H1 (cell line): ENCODE measurements around the gene COX19. TPM values are rescaled to one million over a fixed set of nuclear protein-coding genes. Genes with fewer than 3 reads are reported as not detected.

Experiments used
- CTCF ChIA-PET: fragments of 300-600 bp; sonication (Branson Sonifier 250); formaldehyde crosslinking; loops from one replicate; lab custom pipeline; 2021; ENCODE audit not compliant: partially characterized antibody; lab: Charles Lee
- POLR2A ChIA-PET: fragments of 300-600 bp; sonication (Branson Sonifier 250); formaldehyde crosslinking; loops from one replicate; lab custom pipeline; 2021; ENCODE audit warnings: inconsistent platforms; ENCODE audit not compliant: partially characterized antibody; lab: Charles Lee
- DNase-seq, 2 experiments: peaks; one replicate each; pipeline versions ENCODE4 v3.0.0 to v3.0.0-alpha.2; 2010 to 2022; ENCODE audit warnings: low spot score in 2 of 2, low read depth in 1 of 2, mixed read lengths in 1 of 2
- FAIRE-seq: peaks from 2 replicates; lab custom pipeline; 2011; peaks lifted over from hg19 to GRCh38; lab: Jason Lieb, UNC
- H2AFZ ChIP-seq: 2 replicates; pipeline ENCODE4 v1.8.1; 2012; ENCODE audit warnings: low read length, inconsistent platforms
- H2AK5ac ChIP-seq: 2 replicates; pipeline ENCODE4 v1.6.1; 2013; ENCODE audit warnings: low read depth, low read length
- H2BK120ac ChIP-seq: replicated peaks from 2 replicates; pipeline ENCODE3; 2013; ENCODE audit warnings: low read depth, low read length, inconsistent platforms
- H2BK12ac ChIP-seq: 2 replicates; pipeline ENCODE4 v1.6.1; 2013; ENCODE audit warnings: low read depth, low read length
- H2BK15ac ChIP-seq: 2 replicates; pipeline ENCODE4 v1.6.1; 2013; ENCODE audit warnings: low read length
- H2BK20ac ChIP-seq: 2 replicates; pipeline ENCODE4 v1.6.1; 2013; ENCODE audit warnings: low read length
- H2BK5ac ChIP-seq: 2 replicates; pipeline ENCODE4 v1.6.1; 2013; ENCODE audit warnings: low read depth, low read length
- H3K14ac ChIP-seq: 2 replicates; pipeline ENCODE4 v1.6.1; 2013; ENCODE audit warnings: inconsistent platforms; ENCODE audit not compliant: insufficient read length
- H3K18ac ChIP-seq: 2 replicates; pipeline ENCODE4 v1.6.1; 2013; ENCODE audit warnings: low read length; ENCODE audit errors: extremely low read depth
- H3K23ac ChIP-seq: 2 replicates; pipeline ENCODE4 v1.6.1; 2013; ENCODE audit warnings: inconsistent platforms; ENCODE audit not compliant: insufficient read length
- H3K23me2 ChIP-seq: 2 replicates; pipeline ENCODE4 v1.6.1; 2013; ENCODE audit warnings: low read depth, low read length
- H3K27ac ChIP-seq: 2 replicates; pipeline ENCODE4 v1.6.1; 2011; ENCODE audit warnings: low read depth, low read length, inconsistent platforms
- H3K27me3 ChIP-seq, 4 experiments: replicated peaks in 1 of 4; 1 replicate in 1 of 4; 2 replicates in 3 of 4; pipeline versions ENCODE4 v1.6.1 to v1.8.1; 2011 to 2013; ENCODE audit warnings: low read length in 3 of 4, mild to moderate bottlenecking in 3 of 4, inconsistent platforms in 2 of 4, mixed read lengths in 2 of 4, moderate library complexity in 1 of 4; ENCODE audit not compliant: control insufficient read depth in 3 of 4, insufficient read depth in 3 of 4; ENCODE audit errors: extremely low read depth in 1 of 4
- H3K36me3 ChIP-seq, 4 experiments: 2 replicates each; pipeline versions ENCODE4 v1.6.1 to v1.8.1; 2011 to 2013; ENCODE audit warnings: mild to moderate bottlenecking in 4 of 4, low read length in 3 of 4, moderate library complexity in 2 of 4, control low read depth in 1 of 4, inconsistent platforms in 1 of 4; ENCODE audit not compliant: insufficient read depth in 4 of 4, control insufficient read depth in 2 of 4
- H3K4ac ChIP-seq: replicated peaks from 2 replicates; pipeline ENCODE3; 2013; ENCODE audit warnings: low read length, low read depth, mixed read lengths, inconsistent platforms; ENCODE audit not compliant: insufficient read length
- H3K4me1 ChIP-seq, 4 experiments: replicated peaks in 1 of 4; 1 replicate in 1 of 4; 2 replicates in 3 of 4; pipeline versions ENCODE4 v1.6.1 to v1.8.1; 2011 to 2013; ENCODE audit warnings: low read length in 3 of 4, inconsistent platforms in 2 of 4, mixed read lengths in 1 of 4; ENCODE audit not compliant: insufficient read depth in 4 of 4, control insufficient read depth in 3 of 4
- H3K4me2 ChIP-seq, 2 experiments: 2 replicates each; pipeline versions ENCODE4 v1.6.1 to v1.8.1; 2011 to 2013; ENCODE audit warnings: low read depth in 2 of 2, low read length in 2 of 2, control low read depth in 1 of 2, inconsistent platforms in 1 of 2, mild to moderate bottlenecking in 1 of 2; ENCODE audit not compliant: insufficient read depth in 1 of 2
- H3K4me3 ChIP-seq, 4 experiments: fragments of 200-600, 300-600 bp in 1 of 4; sonication (generic), shearing (Covaris generic), sonication (Bioruptor Twin) in 1 of 4; 2 replicates each; pipeline versions ENCODE4 v1.5.1 to v1.8.1; 2011 to 2016; ENCODE audit warnings: low read length in 4 of 4, low read depth in 3 of 4, control low read depth in 2 of 4, inconsistent platforms in 2 of 4, mild to moderate bottlenecking in 2 of 4, mixed read lengths in 1 of 4, moderate library complexity in 1 of 4; ENCODE audit not compliant: insufficient read depth in 2 of 4; ENCODE audit errors: extremely low read depth in 1 of 4
- H3K56ac ChIP-seq: replicated peaks from 2 replicates; pipeline ENCODE3; 2013; ENCODE audit warnings: low read depth, mild to moderate bottlenecking, mixed read lengths, low read length, inconsistent platforms; ENCODE audit not compliant: insufficient read length
- H3K79me1 ChIP-seq: 2 replicates; pipeline ENCODE4 v1.6.1; 2013; ENCODE audit warnings: low read depth, low read length, control low read depth
- H3K79me2 ChIP-seq, 2 experiments: 2 replicates each; pipeline versions ENCODE4 v1.6.1 to v1.8.1; 2012 to 2013; ENCODE audit warnings: low read length in 2 of 2, mild to moderate bottlenecking in 2 of 2, inconsistent platforms in 1 of 2; ENCODE audit not compliant: insufficient read depth in 2 of 2, control insufficient read depth in 1 of 2
- H3K9ac ChIP-seq, 4 experiments: replicated peaks in 1 of 4; 1 replicate in 1 of 4; 2 replicates in 3 of 4; pipeline versions ENCODE4 v1.6.1 to v1.8.1; 2011 to 2013; ENCODE audit warnings: low read depth in 3 of 4, low read length in 3 of 4, control low read depth in 2 of 4, mild to moderate bottlenecking in 2 of 4, moderate library complexity in 2 of 4, inconsistent platforms in 1 of 4; ENCODE audit errors: extremely low read depth in 1 of 4
- H3K9me3 ChIP-seq, 2 experiments: 2 replicates each; pipeline versions ENCODE4 v1.6.1 to v1.8.1; 2012 to 2013; ENCODE audit warnings: mild to moderate bottlenecking in 2 of 2, moderate library complexity in 2 of 2, control low read depth in 1 of 2, inconsistent platforms in 1 of 2, low read depth in 1 of 2, low read length in 1 of 2, mixed read lengths in 1 of 2; ENCODE audit not compliant: insufficient read depth in 2 of 2
- H4K20me1 ChIP-seq, 2 experiments: replicated peaks in 1 of 2; 2 replicates each; pipeline versions ENCODE3 to v1.8.1; 2011 to 2013; ENCODE audit warnings: inconsistent platforms in 2 of 2, low read length in 2 of 2, mild to moderate bottlenecking in 1 of 2; ENCODE audit not compliant: insufficient read depth in 2 of 2, control insufficient read depth in 1 of 2
- H4K5ac ChIP-seq: 2 replicates; pipeline ENCODE4 v1.6.1; 2013; ENCODE audit warnings: low read length, low read depth, mixed read lengths, inconsistent platforms; ENCODE audit not compliant: insufficient read length
- H4K8ac ChIP-seq: 2 replicates; pipeline ENCODE4 v1.8.0; 2013; ENCODE audit warnings: mild to moderate bottlenecking, moderate library complexity, low read length, inconsistent platforms; ENCODE audit not compliant: insufficient read depth; ENCODE audit errors: extremely low read depth
- H4K91ac ChIP-seq: replicated peaks from 2 replicates; pipeline ENCODE3; 2013; ENCODE audit warnings: low read length, mixed read lengths, inconsistent platforms; ENCODE audit not compliant: insufficient read length
- ATF2 ChIP-seq: IDR thresholded peaks from 2 replicates; pipeline ENCODE4 v1.6.1; 2012; ENCODE audit warnings: low read length, inconsistent platforms
- TAF1 ChIP-seq: IDR thresholded peaks from 2 replicates; pipeline ENCODE4 v1.6.1; 2011; ENCODE audit warnings: mild to moderate bottlenecking, low read depth, low read length
- ZNF274 ChIP-seq: IDR thresholded peaks from 2 replicates; pipeline ENCODE4 v1.7.0; 2012; ENCODE audit warnings: low read length, borderline replicate concordance; ENCODE audit errors: extremely low read depth
- WGBS, 2 experiments: shearing (Covaris generic) in 1 of 2; methylation state at CpG; one replicate each; pipeline versions ENCODE4 v1.1.6 to v1.1.7; 2013 to 2015; ENCODE audit warnings: low lambda C conversion rate in 2 of 2, mixed read lengths in 2 of 2, inconsistent platforms in 1 of 2, low coverage in 1 of 2, missing lambda C conversion rate in 1 of 2; ENCODE audit not compliant: insufficient replicate concordance in 2 of 2, insufficient coverage in 1 of 2, insufficient read length in 1 of 2; ENCODE audit errors: extremely low coverage in 1 of 2, missing lambda C conversion rate in 1 of 2; 5-methylcytosine and 5-hydroxymethylcytosine counted together
- polyA plus RNA-seq, 7 experiments: library from polyadenylated mRNA; depleted of rRNA in 3 of 7; stranded (reverse) in 5 of 7; unstranded in 2 of 7; fragments of >200 nt in 5 of 7; fragments of 200-250 nt in 2 of 7; gene quantifications; 1 replicate in 5 of 7; 2 replicates in 1 of 7; 4 replicates in 1 of 7; pipeline versions ENCODE4 v1.2.1 to v1.2.3, GENCODE V29; 2011 to 2013; ENCODE audit warnings: missing spikeins in 2 of 7, mixed read lengths in 2 of 7
- total RNA-seq: library from RNA; stranded (reverse); fragmentation: NEBNext Ultra II Directional; extraction: Animal tissue kit (Norgen Biotek cat#: 25700); gene quantifications from 2 replicates; pipeline ENCODE4 v1.2.1, GENCODE V29; 2021

The COX19 gene
- total and polyA plus RNA-seq, 2 of the 8 experiments (the other 6 are each of a cell fraction or from before 2014, with no cell fraction given), result 3.9 to 7.9 TPM

GRCh38 chr7:1012004-1012715, 36.8 kb upstream of the COX19 start:
- H3K9me3 ChIP-seq, result peaks cover 0 to 8% of the 10 kb centered on the region in 2 experiments; a peak in 1 of 4 replicates
- TF ChIP-seq ATF2, result no peak
- TF ChIP-seq TAF1, result no peak
- no peak for TF ChIP-seq ZNF274
- no peak overlapping the region for H4K5ac ChIP-seq
- H3K14ac ChIP-seq, result no peak overlapping the region
- H3K4me1 ChIP-seq, result no peaks in the 10 kb centered on the region
- peaks cover 0 to 3% of the 10 kb centered on the region in 2 experiments; a peak in 1 of 4 replicates for H3K79me2 ChIP-seq
- H3K4me2 ChIP-seq, result no peak overlapping the region
- 94% methylated on average over 29 of the region's 32 CpGs; no CpG with 5 or more reads in 1 of the 2 experiments for WGBS, 2 experiments
- H2BK120ac ChIP-seq, result no peak overlapping the region
- no peak overlapping the region for H2AFZ ChIP-seq
- H3K4me3 ChIP-seq, result no peak overlapping the region
- H3K23me2 ChIP-seq, result peaks cover 8% of the 10 kb centered on the region; the same call in 1 of the 2 replicates
- no peak overlapping the region for H3K18ac ChIP-seq
- no peak overlapping the region for H2BK5ac ChIP-seq
- no peak overlapping the region for H3K27ac ChIP-seq
- no peak overlapping the region for H2BK15ac ChIP-seq
- ChIA-PET CTCF (interaction anchor here (0.6 to 2.0 kb wide), 7 partner anchors 12 to 394 kb away, joined by 3 to 5 read pairs (median 3); partner anchors contain the start of gene GPR146), POLR2A (no interaction called here)
- DNase-seq (no peak), FAIRE-seq (no peak)
- H3K79me1 ChIP-seq, result peaks cover 7% of the 10 kb centered on the region
- H3K9ac ChIP-seq, result no peak overlapping the region; a peak in 1 of 7 replicates
- H3K4ac ChIP-seq, result no peak overlapping the region
- no peak overlapping the region for H2BK20ac ChIP-seq
- no peak overlapping the region for H2AK5ac ChIP-seq
- no peak overlapping the region for H3K23ac ChIP-seq
- H4K8ac ChIP-seq, result peak overlapping the region; percentile 57; the same call in 1 of the 2 replicates
- H4K20me1 ChIP-seq, result peaks cover 3 to 11% of the 10 kb centered on the region in 2 experiments
- no peak overlapping the region for H3K56ac ChIP-seq
- H3K36me3 ChIP-seq, result peaks cover 0 to 8% (median 0%) of the 10 kb centered on the region in 4 experiments; a peak in 3 of 8 replicates
- no peak overlapping the region for H4K91ac ChIP-seq
- H3K27me3 ChIP-seq, result no peaks in the 10 kb centered on the region
- no peak overlapping the region for H2BK12ac ChIP-seq
